Spleen (tissue), 11 donors: Measurements from ENCODE around the gene ONECUT3. TPM values are rescaled to one million over a fixed set of nuclear protein-coding genes. Genes with fewer than 3 reads are reported as not detected.

ENCODE experiments used
- DNase-seq: peaks from one replicate; pipeline ENCODE4 v3.0.0-alpha.2; 2020
- H3K27ac ChIP-seq, 8 donors: fragments of 200-600 bp; sonication (generic) in 7 of 8; 1 replicate in 4 of 8; 2 replicates in 4 of 8; pipeline versions ENCODE4 v1.5.0 to v1.8.0; 2016 to 2021; ENCODE audit warnings: inconsistent platforms in 4 of 8, mild to moderate bottlenecking in 4 of 8, moderate library complexity in 1 of 8
- H3K27me3 ChIP-seq, 7 donors: fragments of 200-600 bp; sonication (generic) in 6 of 7; replicated peaks in 1 of 7; 1 replicate in 4 of 7; 2 replicates in 3 of 7; pipeline versions ENCODE4 v1.5.0 to v1.8.0; 2016 to 2021; ENCODE audit warnings: inconsistent platforms in 3 of 7, mild to moderate bottlenecking in 1 of 7
- H3K36me3 ChIP-seq, 6 donors: fragments of 200-600 bp; sonication (generic) in 5 of 6; 1 replicate in 4 of 6; 2 replicates in 2 of 6; pipeline versions ENCODE4 v1.5.0 to v1.8.0; 2016 to 2021; ENCODE audit warnings: inconsistent platforms in 2 of 6
- H3K4me1 ChIP-seq, 6 donors: fragments of 200-600 bp; sonication (generic) in 5 of 6; 1 replicate in 3 of 6; 2 replicates in 3 of 6; pipeline versions ENCODE4 v1.5.0 to v1.8.0; 2016 to 2021; ENCODE audit warnings: inconsistent platforms in 3 of 6
- H3K4me3 ChIP-seq, 8 donors: fragments of 200-600 bp; sonication (generic) in 7 of 8; 1 replicate in 4 of 8; 2 replicates in 4 of 8; pipeline versions ENCODE4 v1.5.0 to v1.8.0; 2016 to 2021; ENCODE audit warnings: inconsistent platforms in 4 of 8, mild to moderate bottlenecking in 4 of 8, moderate library complexity in 2 of 8
- H3K9me3 ChIP-seq, 8 donors: fragments of 200-600 bp; sonication (generic) in 7 of 8; 1 replicate in 4 of 8; 2 replicates in 4 of 8; pipeline versions ENCODE4 v1.5.0 to v1.8.0; 2016 to 2021; ENCODE audit warnings: inconsistent platforms in 4 of 8
- CTCF ChIP-seq, 11 experiments: fragments of 200-600 bp in 7 of 11; fragments of 450-650 bp in 4 of 11; sonication (generic) in 4 of 11; IDR thresholded peaks in 8 of 11; conservative IDR thresholded peaks in 3 of 11; 1 replicate in 7 of 11; 2 replicates in 4 of 11; pipeline versions ENCODE4 v1.4.0 to v1.8.0; 2016 to 2021; ENCODE audit warnings: antibody characterized with exemption in 11 of 11, inconsistent platforms in 4 of 11, mild to moderate bottlenecking in 1 of 11
- POLR2A ChIP-seq, 3 donors: fragments of 450-650 bp; IDR thresholded peaks; one replicate each; pipeline ENCODE4 v1.5.1; 2017; ENCODE audit warnings: antibody characterized with exemption in 3 of 3, mild to moderate bottlenecking in 1 of 3
- POLR2AphosphoS5 ChIP-seq, 3 donors: sonication (generic); formaldehyde crosslinking; IDR thresholded peaks; one replicate each; pipeline ENCODE4 v1.5.1; 2017; ENCODE audit warnings: antibody characterized with exemption in 3 of 3
- whole genome bisulfite sequencing, 5 donors: extraction: QIAGEN DNeasy Blood & Tissue Kit in 3 of 5; methylation state at CpG; one replicate each; pipeline versions ENCODE4 v1.1.5 to v1.1.7; 2013 to 2018; 5-methylcytosine and 5-hydroxymethylcytosine counted together
- intact Hi-C: fragments of 100-400 bp; cut with DNase I; formaldehyde crosslinking; loops from one replicate; pipeline ENCODE4 v1.15.0; 2023; ENCODE audit warnings: low total_unique reads
- polyA plus RNA-seq, 3 donors: library from polyadenylated mRNA; stranded (reverse); fragments of 200-250 nt; gene quantifications; one replicate each; pipeline ENCODE4 v1.2.1, GENCODE V29; 2013
- total RNA-seq, 7 donors: library from RNA; depleted of rRNA in 3 of 7; stranded (reverse); fragments of >200 nt in 3 of 7; fragmentation: NEBNext Ultra II Directional in 4 of 7; extraction: Animal tissue kit (Norgen Biotek cat#: 25700) in 4 of 7; gene quantifications; one replicate each; pipeline versions ENCODE4 v1.1.0 to v1.2.1, GENCODE V29; 2016 to 2021
- donor health status: healthy with polysubstance abuse.
- donor health status: DM: no; HTN: no; CAD: no; lungs with moderate emphysema.
- donor health status: DM: no; HTN: no; CAD: no.
- donor health status: Bipolar disorder and iron deficiency.
- donor health status: healthy.
- donor health status: DM: no; HTN: no; CAD: no.
- donor health status: DM: yes; HTN: yes; CAD: no.

Gene ONECUT3
- total and polyA plus RNA-seq, 10 donors, result not detected

GRCh38 chr19:1777149-1777548, 23.8 kb downstream of the ONECUT3 start:
- Histone ChIP-seq H3K36me3 (peaks cover 0 to 4% (median 0%) of the 10 kb centered on the region in 6 donors), H3K27ac (no peak overlapping the region), H3K4me3 (no peak overlapping the region), H3K4me1 (peaks cover 0 to 11% (median 4%) of the 10 kb centered on the region in 6 donors), H3K27me3 (peaks cover 12 to 98% (median 70%) of the 10 kb centered on the region in 7 donors), H3K9me3 (peaks cover 0 to 27% (median 12%) of the 10 kb centered on the region in 8 donors)
- intact Hi-C loops, result no loop called here
- 50 to 64% (median 56%) methylated on average over 10 of the region's 10 CpGs for WGBS, 5 donors
- no peak for DNase-seq
- no peak for TF ChIP-seq CTCF (IDR thresholded peaks at IDR 0.05 in 8 of 11, conservative IDR thresholded peaks at IDR 0.05 in 3 of 11)
- TF ChIP-seq POLR2A (IDR thresholded peaks at IDR 0.05), result no peak
- TF ChIP-seq POLR2AphosphoS5 (IDR thresholded peaks at IDR 0.05), result no peak

- WGBS, 5 donors, result 32 to 40% (median 36%) methylated on average over 16 of the region's 16 CpGs
- no peak overlapping the region for H3K4me3 ChIP-seq
- H3K4me1 ChIP-seq, result peaks cover 0 to 11% (median 4%) of the 10 kb centered on the region in 6 donors
- intact Hi-C loops, result no loop called here
- TF ChIP-seq POLR2A (IDR thresholded peaks at IDR 0.05), result no peak
- no peak for TF ChIP-seq POLR2AphosphoS5 (IDR thresholded peaks at IDR 0.05)
- no peak for TF ChIP-seq CTCF (IDR thresholded peaks at IDR 0.05 in 8 of 11, conservative IDR thresholded peaks at IDR 0.05 in 3 of 11)
- peaks cover 0 to 38% (median 14%) of the 10 kb centered on the region in 8 donors for H3K9me3 ChIP-seq
- no peak for DNase-seq
- H3K27ac ChIP-seq, result no peak overlapping the region
- H3K27me3 ChIP-seq, result peaks cover 12 to 100% (median 57%) of the 10 kb centered on the region in 7 donors
- peaks cover 0 to 4% (median 0%) of the 10 kb centered on the region in 6 donors for H3K36me3 ChIP-seq
Observed at GRCh38 chr19:1779574-1779973, 26.3 kb downstream of the ONECUT3 start.

GRCh38 chr19:1780272-1780958, 27.1 kb downstream of the ONECUT3 start:
- no peak for DNase-seq
- TF ChIP-seq CTCF (IDR thresholded peaks at IDR 0.05 in 8 of 11, conservative IDR thresholded peaks at IDR 0.05 in 3 of 11) (no peak), POLR2AphosphoS5 (IDR thresholded peaks at IDR 0.05) (no peak), POLR2A (IDR thresholded peaks at IDR 0.05) (no peak)
- Histone ChIP-seq H3K9me3 (peaks cover 0 to 29% (median 11%) of the 10 kb centered on the region in 8 donors), H3K36me3 (peaks cover 0 to 4% (median 0%) of the 10 kb centered on the region in 6 donors), H3K27ac (no peak overlapping the region), H3K4me1 (peaks cover 0 to 10% (median 4%) of the 10 kb centered on the region in 6 donors), H3K4me3 (no peak overlapping the region), H3K27me3 (peaks cover 10 to 100% (median 49%) of the 10 kb centered on the region in 7 donors)
- 26 to 51% (median 37%) methylated on average over 14 of the region's 14 CpGs for WGBS, 5 donors
- intact Hi-C loops, result no loop called here

- TF ChIP-seq CTCF (IDR thresholded peaks at IDR 0.05 in 8 of 11, conservative IDR thresholded peaks at IDR 0.05 in 3 of 11) (no peak), POLR2A (IDR thresholded peaks at IDR 0.05) (no peak), POLR2AphosphoS5 (IDR thresholded peaks at IDR 0.05) (no peak)
- intact Hi-C loops, result no loop called here
- no peak for DNase-seq
- no peaks in the 10 kb centered on the region for H3K4me1 ChIP-seq
- 78 to 88% (median 81%) methylated on average over 4 to 7 of the region's 7 CpGs for WGBS, 5 donors
- H3K9me3 ChIP-seq, result peaks cover 0 to 23% (median 11%) of the 10 kb centered on the region in 8 donors
- H3K36me3 ChIP-seq, result peaks cover 0 to 5% (median 0%) of the 10 kb centered on the region in 6 donors
- no peak overlapping the region for H3K4me3 ChIP-seq
- no peak overlapping the region for H3K27ac ChIP-seq
- H3K27me3 ChIP-seq, result peaks cover 0 to 97% (median 28%) of the 10 kb centered on the region in 7 donors
Observed at GRCh38 chr19:1782521-1782920, 29.2 kb downstream of the ONECUT3 start.
